MCF 10A (cell line): ENCODE measurements around the gene UPF2. TPM values are rescaled to one million over a fixed set of nuclear protein-coding genes. Genes with fewer than 3 reads are reported as not detected.
A peak's percentile ranks its signal among the peaks of the same experiment; 100 is the strongest.

Experiments
- BruUV-seq: library from RNA; stranded (reverse); fragments of 400-500 nt; replicated peaks from 2 replicates; lab custom pipeline; 2021; lab: Mats Ljungman, UMichigan
- CTCF ChIA-PET: fragments of 300-600 bp; sonication (Branson Sonifier 250); formaldehyde crosslinking; extraction: SDS; loops from one replicate; lab custom pipeline; 2021; ENCODE audit warnings: antibody characterized with exemption, inconsistent platforms; lab: Yijun Ruan, JAX
- POLR2A ChIA-PET: fragments of 300-600, 350-650 bp; sonication (Branson Sonifier 250); formaldehyde crosslinking; extraction: SDS; loops from one replicate; lab custom pipeline; 2020; ENCODE audit warnings: antibody characterized with exemption, inconsistent platforms; lab: Yijun Ruan, JAX
- DNase-seq: peaks from one replicate; pipeline ENCODE4 v3.0.0-alpha.2; 2018; ENCODE audit not compliant: unreplicated experiment
- H3K27ac Mint-ChIP-seq: one replicate; pipeline ENCODE4 v1.8.0; 2022; ENCODE audit warnings: mild to moderate bottlenecking, low read depth, mixed read lengths; ENCODE audit not compliant: unreplicated experiment
- H3K27me3 Mint-ChIP-seq: one replicate; pipeline ENCODE4 v1.8.0; 2022; ENCODE audit warnings: mixed read lengths; ENCODE audit not compliant: insufficient read depth, unreplicated experiment
- H3K36me3 Mint-ChIP-seq: one replicate; pipeline ENCODE4 v1.8.0; 2022; ENCODE audit warnings: mild to moderate bottlenecking, moderate library complexity, mixed read lengths; ENCODE audit not compliant: insufficient read depth, unreplicated experiment
- H3K4me1 Mint-ChIP-seq: one replicate; pipeline ENCODE4 v1.8.0; 2022; ENCODE audit warnings: mixed read lengths; ENCODE audit not compliant: insufficient read depth, unreplicated experiment
- H3K4me3 Mint-ChIP-seq: one replicate; pipeline ENCODE4 v1.8.0; 2022; ENCODE audit warnings: mild to moderate bottlenecking, moderate library complexity, mixed read lengths; ENCODE audit not compliant: unreplicated experiment
- H3K9me3 Mint-ChIP-seq: one replicate; pipeline ENCODE4 v1.8.0; 2022; ENCODE audit warnings: mixed read lengths; ENCODE audit not compliant: unreplicated experiment
- CTCF ChIP-seq: fragments of 200-600 bp; IDR thresholded peaks from one replicate; pipeline ENCODE4 v1.8.0; 2022; ENCODE audit warnings: antibody characterized with exemption, mild to moderate bottlenecking; ENCODE audit not compliant: unreplicated experiment
- intact Hi-C: fragments of 100-400 bp; cut with micrococcal nuclease; formaldehyde crosslinking; loops from 2 replicates; pipeline ENCODE4 v1.14.1; 2022
- total RNA-seq: library from RNA; stranded (reverse); gene quantifications from 2 replicates; pipeline ENCODE4 v1.2.3, GENCODE V29; 2022

UPF2 gene
- total RNA-seq, 1 experiment from 2014 or later = 24.7 TPM

- intact Hi-C loops = no loop called here
- Mint-ChIP-seq H3K4me1 (peaks cover 35% of the 10 kb centered on the region), H3K27me3 (no peaks in the 10 kb centered on the region), H3K9me3 (no peaks in the 10 kb centered on the region), H3K36me3 (no peaks in the 10 kb centered on the region), H3K4me3 (no peak overlapping the region), H3K27ac (peak overlapping the region; percentile 96)
- no peak for DNase-seq
- no TSS peak for BruUV-seq
- CTCF ChIA-PET = interaction anchor here (0.8 to 2.0 kb wide), 4 partner anchors 41 to 110 kb away, joined by 5 to 7 read pairs (median 6); no protein-coding TSS in a partner anchor
- no peak for TF ChIP-seq CTCF
- POLR2A ChIA-PET = interaction anchor here (0.6 to 2.6 kb wide), 8 partner anchors 8 to 157 kb away, joined by 3 to 19 read pairs (median 3); no protein-coding TSS in a partner anchor
These were observed 165.6 kb downstream of the UPF2 start for GRCh38 chr10:11876805-11877590.

- no peak for DNase-seq
- H3K27me3 Mint-ChIP-seq = no peaks in the 10 kb centered on the region
- CTCF ChIA-PET = interaction anchor here (0.6 to 2.0 kb wide), 4 partner anchors 22 to 834 kb away, joined by 4 to 7 read pairs (median 5); no protein-coding TSS in a partner anchor
- TF ChIP-seq CTCF = no peak
- no peaks in the 10 kb centered on the region for H3K9me3 Mint-ChIP-seq
- H3K36me3 Mint-ChIP-seq = peaks cover 3% of the 10 kb centered on the region
- POLR2A ChIA-PET = interaction anchor here (0.6 to 2.6 kb wide), 14 partner anchors 9 to 1462 kb away, joined by 3 to 19 read pairs (median 4); no protein-coding TSS in a partner anchor
- intact Hi-C loops = no loop called here
- peaks cover 28% of the 10 kb centered on the region for H3K4me1 Mint-ChIP-seq
- BruUV-seq = no TSS peak
- peak overlapping the region; percentile 96 for H3K27ac Mint-ChIP-seq
- H3K4me3 Mint-ChIP-seq = no peak overlapping the region
These were observed 166.3 kb downstream of the UPF2 start for GRCh38 chr10:11876324-11876723.

- H3K27me3 Mint-ChIP-seq = no peaks in the 10 kb centered on the region
- CTCF ChIA-PET = interaction anchor here (0.6 to 2.0 kb wide), 3 partner anchors 21 to 835 kb away, joined by 4 to 6 read pairs (median 4); no protein-coding TSS in a partner anchor
- TSS peak; percentile 53 for BruUV-seq
These were observed 166.9 kb downstream of the UPF2 start for GRCh38 chr10:11875494-11876281.

More at GRCh38 chr10:11875494-11876281, 166.9 kb downstream of the UPF2 start:
- Mint-ChIP-seq H3K4me1 (peaks cover 24% of the 10 kb centered on the region), H3K36me3 (peaks cover 9% of the 10 kb centered on the region), H3K4me3 (no peak overlapping the region), H3K27ac (peak overlapping the region; percentile 96), H3K9me3 (no peaks in the 10 kb centered on the region)
- intact Hi-C loops = no loop called here
- TF ChIP-seq CTCF = no peak
- peak; percentile 96 for DNase-seq
- POLR2A ChIA-PET = interaction anchor here (0.6 to 2.6 kb wide), 16 partner anchors 10 to 1463 kb away, joined by 3 to 19 read pairs (median 4); no protein-coding TSS in a partner anchor
